NCI-H1436 (cell line): ENCODE data around the gene PDE9A.

Source experiments
- DNase-seq: peaks from one replicate; lab custom pipeline; 2025; lab: John Stamatoyannopoulos, UW

The PDE9A gene

DNA sequence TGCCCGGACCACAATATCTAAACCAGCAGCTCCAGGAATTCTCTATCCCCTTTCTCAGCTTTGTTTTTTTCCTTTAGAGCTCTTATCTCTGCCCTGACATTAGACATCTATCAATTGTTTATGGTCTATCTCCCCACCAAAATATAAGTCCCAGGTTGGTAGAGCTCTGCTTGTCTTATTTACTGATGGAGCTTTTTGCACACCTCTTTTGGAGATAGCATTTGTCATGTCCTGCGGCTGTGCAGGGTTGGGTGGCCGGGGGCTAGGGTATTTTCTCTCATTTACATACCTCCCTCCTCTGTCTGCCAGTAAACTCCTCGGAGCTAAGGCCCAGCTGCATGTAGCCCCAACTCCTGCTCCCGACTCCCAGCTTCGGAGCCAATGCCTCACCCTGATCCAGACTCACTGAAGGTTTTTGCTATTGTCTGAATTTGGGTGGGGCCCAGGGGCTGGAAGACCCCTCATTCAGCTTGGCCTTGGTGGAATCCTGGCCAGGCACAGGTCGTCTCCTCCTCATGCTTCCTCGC, 11.1 kb upstream of the PDE9A start:
- no peak for DNase-seq

DNA sequence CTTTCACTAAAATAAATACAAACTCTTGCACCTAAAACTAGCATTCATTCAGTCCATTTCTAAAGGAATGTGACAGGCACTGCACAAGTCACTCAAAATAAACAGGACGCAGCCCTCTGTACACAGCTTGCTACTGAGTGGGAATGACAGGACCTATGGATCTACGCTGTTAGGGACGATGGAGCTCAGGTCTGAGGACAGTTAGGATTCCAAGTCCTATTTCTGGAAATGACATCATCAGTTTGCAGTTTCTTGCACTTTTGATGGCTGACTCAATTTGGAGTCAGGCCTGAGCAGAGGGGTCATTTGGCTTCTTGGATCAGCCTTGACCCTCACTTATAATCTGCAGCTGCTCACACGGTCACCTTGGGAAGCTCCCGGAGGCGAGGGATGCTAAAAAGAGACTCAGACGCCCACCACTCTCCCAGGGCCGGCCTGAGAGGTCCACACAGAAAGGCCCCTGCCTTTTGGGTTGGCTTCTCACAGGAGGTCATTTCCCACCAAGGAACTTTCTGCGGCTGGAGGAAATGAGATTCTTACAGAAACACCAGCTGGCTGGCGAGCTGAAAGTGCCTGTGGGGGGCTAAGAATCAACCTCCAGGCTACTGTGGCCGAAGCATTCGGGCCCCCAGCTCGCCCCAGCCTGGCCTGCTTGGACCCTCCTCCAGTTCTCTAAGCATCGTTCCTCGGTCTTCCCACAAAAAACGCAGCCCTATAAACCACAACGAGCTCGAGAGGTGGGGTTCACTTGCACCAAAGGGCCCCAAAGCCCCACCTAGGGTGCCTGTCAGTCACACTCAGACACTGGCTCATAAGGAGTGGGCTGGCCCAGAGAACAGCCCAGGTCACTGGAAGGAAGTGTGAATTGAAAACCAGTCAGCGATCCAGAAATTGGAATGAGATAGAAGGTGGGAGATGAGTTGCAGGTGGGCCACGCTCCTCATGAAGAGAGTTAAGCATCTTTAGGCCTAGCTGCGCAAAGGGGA, 8.9 kb upstream of the PDE9A start:
- no peak for DNase-seq

DNA sequence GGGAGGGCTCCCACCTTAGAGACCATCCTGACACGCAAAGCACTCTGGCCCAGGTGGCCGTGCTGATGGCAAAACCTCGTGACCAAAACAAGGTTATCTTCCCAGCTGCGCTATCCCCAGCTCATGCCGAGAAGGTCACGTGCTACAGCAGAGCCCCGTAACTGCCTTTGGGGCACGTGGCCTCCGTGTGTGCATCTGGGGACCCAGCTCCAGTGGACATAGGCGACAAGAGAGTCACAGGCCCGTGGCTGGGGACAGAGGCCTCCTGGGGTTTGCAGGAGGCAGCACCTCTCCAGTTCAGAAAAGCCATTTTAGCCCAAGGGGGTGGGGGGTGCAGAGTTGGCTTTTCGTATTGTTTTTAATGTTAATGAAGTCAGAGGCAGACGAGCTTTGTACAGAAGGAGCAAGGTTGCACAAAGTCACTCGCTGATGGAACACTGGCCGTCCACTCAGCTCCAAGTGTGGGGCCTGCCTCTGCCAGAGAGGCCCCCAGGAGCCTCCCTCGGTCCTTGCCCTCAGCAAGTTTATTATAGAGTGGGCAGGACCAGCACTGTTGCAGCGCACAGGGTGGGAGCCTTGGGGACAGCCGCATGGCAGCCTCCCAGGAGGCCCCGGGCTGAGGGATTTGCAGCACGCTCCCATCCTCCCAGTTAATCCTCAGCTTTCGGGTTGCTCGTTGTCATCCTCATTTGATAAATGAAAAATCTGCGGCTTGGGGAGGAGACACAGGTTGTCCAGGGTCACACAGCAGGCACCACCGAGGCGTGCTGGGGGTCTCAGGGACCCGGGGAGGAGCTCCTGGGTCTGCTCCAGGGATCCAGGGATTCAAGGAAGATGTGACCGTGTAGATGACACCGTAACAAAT, 8.0 kb upstream of the PDE9A start:
- DNase-seq: no peak

DNA sequence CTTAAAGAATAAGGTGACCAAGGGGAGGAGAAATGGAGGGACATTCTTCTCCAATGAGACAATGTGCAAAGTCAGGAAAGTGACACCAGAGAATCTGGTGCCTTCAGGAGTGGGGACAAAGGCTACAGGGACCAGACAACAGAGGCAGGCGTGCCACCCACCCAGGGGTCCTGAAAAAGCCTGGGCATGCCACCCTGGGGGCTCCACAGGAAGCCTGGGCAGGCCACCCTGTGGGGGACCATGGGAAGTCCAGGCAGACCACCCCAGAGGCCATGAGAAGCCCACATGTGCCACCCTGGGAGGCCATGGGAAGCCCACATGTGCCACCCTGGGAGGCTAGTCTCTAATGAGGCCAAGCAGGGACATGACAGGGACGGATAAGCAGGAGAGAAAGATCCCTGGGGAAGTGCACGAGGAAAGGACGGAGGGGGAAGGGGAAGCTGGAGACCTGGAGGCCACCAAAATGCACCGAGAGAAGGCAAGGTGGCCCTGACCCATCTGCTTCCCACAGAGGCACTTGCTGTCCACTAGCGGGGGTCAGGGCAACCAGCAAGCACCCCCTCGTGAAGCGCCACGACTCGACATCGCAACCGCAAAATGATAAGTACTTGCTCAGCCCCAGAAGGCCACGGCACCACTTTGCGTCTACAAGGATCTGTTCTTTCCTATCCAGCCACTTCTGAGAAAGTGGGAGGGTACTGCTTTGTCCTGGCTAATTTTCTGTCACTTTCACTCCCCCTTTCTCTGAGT, 7.2 kb upstream of the PDE9A start:
- no peak for DNase-seq

DNA sequence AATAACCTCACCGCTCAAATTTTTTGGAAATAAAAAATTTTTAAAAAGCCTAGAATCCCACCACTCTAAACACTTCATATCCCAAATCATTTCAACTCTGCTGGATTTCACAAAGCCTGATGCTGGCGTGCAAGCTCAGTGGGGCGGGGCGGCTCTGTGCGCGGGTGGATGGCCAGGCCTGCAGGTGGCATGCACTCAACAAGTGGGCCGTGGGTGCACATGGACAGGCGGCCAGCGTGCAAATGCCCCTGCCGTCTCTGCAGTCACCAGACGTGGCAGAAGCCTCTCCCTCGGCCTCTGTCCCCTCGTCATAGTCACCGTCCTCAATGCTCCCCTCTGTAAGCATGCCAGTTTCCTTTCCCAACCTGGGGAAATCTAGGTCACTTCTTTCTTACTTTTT, 6.6 kb upstream of the PDE9A start:
- no peak for DNase-seq

DNA sequence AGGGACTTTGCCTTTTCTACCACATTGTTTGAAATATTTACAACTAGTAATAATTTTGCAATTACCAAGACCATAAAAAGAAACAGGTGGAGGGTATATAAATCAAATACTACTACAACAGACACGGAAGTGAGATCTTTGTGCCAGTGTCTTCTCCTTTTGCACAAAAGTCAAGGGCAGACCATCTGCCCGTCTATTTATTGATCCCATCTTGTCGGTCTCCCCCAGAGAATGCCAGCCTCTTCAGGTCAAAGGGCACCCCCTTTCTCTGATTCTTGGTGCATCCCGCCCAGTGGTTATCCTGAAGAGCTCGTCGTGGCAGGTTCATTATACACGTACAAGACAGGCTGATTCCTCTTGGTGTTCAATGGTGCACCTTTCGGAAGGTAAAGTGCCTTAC, 4.8 kb upstream of the PDE9A start:
- DNase-seq: no peak

GRCh38 chr21:42649122-42650032, 4.0 kb upstream of the PDE9A start:
- no peak for DNase-seq

GRCh38 chr21:42650033-42650370, 3.4 kb upstream of the PDE9A start:
- no peak for DNase-seq

- DNase-seq: no peak
Observed at GRCh38 chr21:42650441-42651421, 2.7 kb upstream of the PDE9A start.

- no peak for DNase-seq
Observed at GRCh38 chr21:42651515-42652401, 1.7 kb upstream of the PDE9A start.

- no peak for DNase-seq
Observed at GRCh38 chr21:42652527-42653230, 742 bp upstream of the PDE9A start.

DNA sequence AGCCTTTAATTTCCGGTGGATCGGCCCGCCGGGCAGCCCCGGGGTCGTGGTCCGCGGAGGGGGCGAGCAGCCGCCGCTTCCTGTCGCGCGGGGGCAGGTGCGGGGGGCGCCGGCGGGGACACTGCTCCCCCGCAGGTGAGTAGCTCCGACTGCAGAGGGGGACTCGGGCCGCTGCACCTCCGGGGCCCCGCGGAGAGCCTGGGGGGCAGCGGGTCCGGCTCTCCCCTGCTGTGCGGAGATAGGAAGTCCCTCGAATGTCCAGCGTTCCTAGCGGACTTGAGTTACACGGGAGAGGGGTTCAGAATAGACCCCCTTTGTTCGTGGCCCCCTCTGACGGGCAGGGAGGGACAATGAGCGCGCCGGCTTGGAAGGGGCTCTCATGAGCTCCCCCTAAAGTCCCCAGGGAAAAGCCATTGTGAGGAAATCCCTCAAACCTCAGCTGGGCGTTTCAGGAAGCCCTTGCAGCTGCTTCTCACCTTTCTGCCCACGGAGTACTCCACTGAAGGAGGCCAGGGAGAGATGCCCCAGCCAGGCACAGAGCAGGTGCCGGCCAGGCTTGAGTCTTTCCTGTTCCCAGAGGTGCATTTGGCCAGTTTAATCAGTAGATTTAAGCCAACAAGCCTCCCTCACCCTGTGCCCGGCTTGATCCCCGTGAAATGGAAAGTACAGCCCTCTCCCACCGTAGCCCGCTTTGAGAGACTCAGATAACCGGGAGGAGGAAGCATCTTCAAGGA, 925 bp downstream of the PDE9A start:
- DNase-seq: peak; percentile 84

- DNase-seq: no peak
Observed at GRCh38 chr21:42654913-42655795, 1.7 kb downstream of the PDE9A start.

GRCh38 chr21:42655796-42656770, 2.7 kb downstream of the PDE9A start:
- no peak for DNase-seq

- DNase-seq: no peak
Observed at GRCh38 chr21:42656872-42657271, 3.5 kb downstream of the PDE9A start.
